Upper lobe of left lung (tissue), 6 donors: ENCODE measurements around the gene DAPK2. TPM values are rescaled to one million over a fixed set of nuclear protein-coding genes. Genes with fewer than 3 reads are reported as not detected.
A peak's percentile ranks its signal among the peaks of the same experiment; 100 is the strongest.

Experiments
- ATAC-seq, 2 donors: fragments of 200-7000 bp; cut with Tn5 transposase; one replicate each; pipeline ENCODE4 v1.9.1; 2022; ENCODE audit warnings: mild to moderate bottlenecking in 2 of 2, moderate library complexity in 2 of 2; ENCODE audit not compliant: low FRiP score in 2 of 2
- DNase-seq, 2 donors: peaks; one replicate each; pipeline ENCODE4 v3.0.0-alpha.2; 2019 to 2020
- H3K27ac ChIP-seq, 4 donors: fragments of 200-600 bp; sonication (generic); one replicate each; pipeline ENCODE4 v1.5.1; 2016 to 2019
- H3K27me3 ChIP-seq, 4 donors: fragments of 200-600 bp; sonication (generic); one replicate each; pipeline ENCODE4 v1.5.1; 2017 to 2019
- H3K36me3 ChIP-seq, 4 donors: fragments of 200-600 bp; sonication (generic); one replicate each; pipeline ENCODE4 v1.5.1; 2016 to 2019
- H3K4me1 ChIP-seq, 4 donors: fragments of 200-600 bp; sonication (generic); one replicate each; pipeline ENCODE4 v1.5.1; 2018 to 2019
- H3K4me3 ChIP-seq, 4 donors: fragments of 200-600 bp; sonication (generic); one replicate each; pipeline ENCODE4 v1.5.1; 2017 to 2019; ENCODE audit warnings: mild to moderate bottlenecking in 2 of 4, moderate library complexity in 1 of 4
- H3K9me3 ChIP-seq, 4 donors: fragments of 200-600 bp; sonication (generic); one replicate each; pipeline ENCODE4 v1.5.1; 2018 to 2019
- EP300 ChIP-seq, 4 donors: sonication (generic); formaldehyde crosslinking; IDR thresholded peaks; one replicate each; pipeline ENCODE4 v1.5.1; 2017; ENCODE audit warnings: antibody characterized with exemption in 4 of 4, control low read depth in 2 of 4
- POLR2A ChIP-seq, 4 donors: fragments of 450-650 bp; IDR thresholded peaks; one replicate each; pipeline ENCODE4 v1.5.1; 2016 to 2017; ENCODE audit warnings: antibody characterized with exemption in 4 of 4, mild to moderate bottlenecking in 2 of 4
- POLR2AphosphoS5 ChIP-seq, 2 donors: sonication (generic); formaldehyde crosslinking; IDR thresholded peaks; one replicate each; pipeline ENCODE4 v1.5.1; 2017; ENCODE audit warnings: antibody characterized with exemption in 2 of 2
- WGBS, 2 donors: methylation state at CpG; one replicate each; pipeline ENCODE4 v1.1.5; 2017 to 2018; 5-methylcytosine and 5-hydroxymethylcytosine counted together
- total RNA-seq, 6 donors: library from RNA; depleted of rRNA in 4 of 6; stranded (reverse); fragments of >200 nt in 4 of 6; gene quantifications; one replicate each; pipeline versions ENCODE4 v1.1.0 to v1.2.1, GENCODE V29; 2016 to 2021
- TF ChIP-seq, protein P1 (sequence below), 6 experiments: fragments of 450-650 bp in 4 of 6; fragments of 200-600 bp in 2 of 6; sonication (generic) in 2 of 6; IDR thresholded peaks; one replicate each; pipeline ENCODE4 v1.5.1; 2016 to 2019; ENCODE audit warnings: antibody characterized with exemption in 6 of 6
- donor health status: DM: no; HTN: no; CAD: no; lungs with moderate emphysema.
- donor health status: DM: no; HTN: yes; CAD: no; lungs with severe emphysema.

The DAPK2 gene
- total RNA-seq, 6 donors from 2014 or later: 58.3 to 270 (median 136) TPM

GRCh38 chr15:63920504-63921175, 125.6 kb downstream of the DAPK2 start:
- no peak overlapping the region for H3K27ac ChIP-seq
- H3K27me3 ChIP-seq: no peaks in the 10 kb centered on the region
- no peak overlapping the region for H3K4me3 ChIP-seq
- ATAC-seq (no peak), DNase-seq (no peak)
- no peaks in the 10 kb centered on the region for H3K9me3 ChIP-seq
- 83 to 88% methylated on average over 14 of the region's 14 CpGs for WGBS, 2 donors
- H3K4me1 ChIP-seq: peaks cover 0 to 10% (median 8%) of the 10 kb centered on the region in 4 donors
- H3K36me3 ChIP-seq: peaks cover 4 to 28% (median 17%) of the 10 kb centered on the region in 4 donors
- TF ChIP-seq POLR2AphosphoS5 (IDR thresholded peaks at IDR 0.05): no peak
- TF ChIP-seq POLR2A (IDR thresholded peaks at IDR 0.05): no peak
- TF ChIP-seq, protein P1, sequence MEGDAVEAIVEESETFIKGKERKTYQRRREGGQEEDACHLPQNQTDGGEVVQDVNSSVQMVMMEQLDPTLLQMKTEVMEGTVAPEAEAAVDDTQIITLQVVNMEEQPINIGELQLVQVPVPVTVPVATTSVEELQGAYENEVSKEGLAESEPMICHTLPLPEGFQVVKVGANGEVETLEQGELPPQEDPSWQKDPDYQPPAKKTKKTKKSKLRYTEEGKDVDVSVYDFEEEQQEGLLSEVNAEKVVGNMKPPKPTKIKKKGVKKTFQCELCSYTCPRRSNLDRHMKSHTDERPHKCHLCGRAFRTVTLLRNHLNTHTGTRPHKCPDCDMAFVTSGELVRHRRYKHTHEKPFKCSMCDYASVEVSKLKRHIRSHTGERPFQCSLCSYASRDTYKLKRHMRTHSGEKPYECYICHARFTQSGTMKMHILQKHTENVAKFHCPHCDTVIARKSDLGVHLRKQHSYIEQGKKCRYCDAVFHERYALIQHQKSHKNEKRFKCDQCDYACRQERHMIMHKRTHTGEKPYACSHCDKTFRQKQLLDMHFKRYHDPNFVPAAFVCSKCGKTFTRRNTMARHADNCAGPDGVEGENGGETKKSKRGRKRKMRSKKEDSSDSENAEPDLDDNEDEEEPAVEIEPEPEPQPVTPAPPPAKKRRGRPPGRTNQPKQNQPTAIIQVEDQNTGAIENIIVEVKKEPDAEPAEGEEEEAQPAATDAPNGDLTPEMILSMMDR (IDR thresholded peaks at IDR 0.05): no peak
- TF ChIP-seq EP300 (IDR thresholded peaks at IDR 0.05): no peak

DNA sequence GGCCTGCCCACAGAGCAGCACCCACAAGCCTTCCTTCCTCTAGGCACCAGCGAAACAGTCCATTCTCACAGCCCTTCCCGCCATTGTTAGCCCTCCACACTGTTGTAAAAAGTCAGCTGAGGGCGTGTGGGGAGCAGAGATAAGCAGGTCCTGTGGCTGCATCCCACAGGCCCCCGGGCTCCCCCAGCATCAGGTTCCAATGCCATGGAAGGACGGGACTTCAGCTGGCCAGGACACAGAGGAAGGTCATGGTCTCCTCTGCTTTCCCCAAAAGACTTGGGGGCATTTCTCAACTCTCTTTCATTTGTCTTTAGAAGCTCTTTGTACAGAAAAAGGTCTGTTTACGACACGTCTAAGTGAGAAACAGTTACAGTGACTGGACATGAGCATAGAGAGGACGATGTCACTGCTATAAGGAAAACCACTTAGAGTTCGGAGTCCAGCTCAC, 127.4 kb downstream of the DAPK2 start:
- no peaks in the 10 kb centered on the region for H3K9me3 ChIP-seq
- no peak for TF ChIP-seq POLR2AphosphoS5 (IDR thresholded peaks at IDR 0.05)
- TF ChIP-seq EP300 (IDR thresholded peaks at IDR 0.05): no peak
- TF ChIP-seq, protein P1 (IDR thresholded peaks at IDR 0.05): no peak
- TF ChIP-seq POLR2A (IDR thresholded peaks at IDR 0.05): no peak
- DNase-seq (no peak), ATAC-seq (no peak)
- no peak overlapping the region for H3K27ac ChIP-seq
- no peaks in the 10 kb centered on the region for H3K27me3 ChIP-seq
- H3K4me3 ChIP-seq: no peak overlapping the region
- H3K36me3 ChIP-seq: peaks cover 4 to 23% (median 13%) of the 10 kb centered on the region in 4 donors
- WGBS, 2 donors: 89% methylated on average over 9 of the region's 9 CpGs
- peaks cover 0 to 11% (median 10%) of the 10 kb centered on the region in 4 donors for H3K4me1 ChIP-seq

GRCh38 chr15:63918317-63918672, 128.0 kb downstream of the DAPK2 start:
- H3K4me3 ChIP-seq: no peak overlapping the region
- H3K4me1 ChIP-seq: peaks cover 0 to 11% (median 10%) of the 10 kb centered on the region in 4 donors
- no peak for ATAC-seq
- no peak overlapping the region for H3K27ac ChIP-seq
- H3K36me3 ChIP-seq: peaks cover 4 to 18% (median 11%) of the 10 kb centered on the region in 4 donors
- no peaks in the 10 kb centered on the region for H3K27me3 ChIP-seq
- no peak for TF ChIP-seq POLR2A (IDR thresholded peaks at IDR 0.05)
- TF ChIP-seq POLR2AphosphoS5 (IDR thresholded peaks at IDR 0.05): no peak
- no peak for TF ChIP-seq EP300 (IDR thresholded peaks at IDR 0.05)
- TF ChIP-seq, protein P1 (IDR thresholded peaks at IDR 0.05): no peak
- 49 to 71% methylated on average over 6 of the region's 6 CpGs for WGBS, 2 donors
- DNase-seq: no peak
- H3K9me3 ChIP-seq: no peaks in the 10 kb centered on the region

GRCh38 chr15:63917588-63918316, 128.5 kb downstream of the DAPK2 start:
- Histone ChIP-seq H3K27ac (no peak overlapping the region), H3K36me3 (peaks cover 2 to 13% (median 6%) of the 10 kb centered on the region in 4 donors), H3K4me3 (no peak overlapping the region), H3K27me3 (no peaks in the 10 kb centered on the region), H3K4me1 (peaks cover 0 to 11% (median 10%) of the 10 kb centered on the region in 4 donors), H3K9me3 (no peaks in the 10 kb centered on the region)
- TF ChIP-seq, protein P1 (IDR thresholded peaks at IDR 0.05): no peak
- TF ChIP-seq POLR2AphosphoS5 (IDR thresholded peaks at IDR 0.05) (no peak), EP300 (IDR thresholded peaks at IDR 0.05) (no peak), POLR2A (IDR thresholded peaks at IDR 0.05) (no peak)
- DNase-seq (peak in 1 of 2 donors; percentile 22), ATAC-seq (no peak)
- 75 to 82% methylated on average over 8 of the region's 8 CpGs for WGBS, 2 donors
